Activated T-cell treated with anti-CD3 and anti-CD28 coated beads, Interleukin-2, amount 50 U/mL, for 4 hours (primary cell): ENCODE results near the gene HFM1. TPM values are rescaled to one million over a fixed set of nuclear protein-coding genes. Genes with fewer than 3 reads are reported as not detected.
A peak's percentile ranks its signal among the peaks of the same experiment; 100 is the strongest.
"Not testable (repeated sequence)": the region's sequence is repeated elsewhere in the genome, so short reads cannot be mapped to it uniquely, and the experiment has no call there.

Source experiments
- ATAC-seq, 2 donors: fragments of 200-7000 bp; cut with Tn5 transposase; one replicate each; pipeline ENCODE4 v1.10.0; 2021
- DNase-seq: peaks from one replicate; pipeline ENCODE4 v3.0.0-alpha.2; 2020
- H3K27me3 Mint-ChIP-seq: one replicate; pipeline ENCODE4 v1.8.0; 2021; ENCODE audit warnings: low read depth, mixed read lengths
- H3K36me3 Mint-ChIP-seq: one replicate; pipeline ENCODE4 v1.8.0; 2022; ENCODE audit warnings: mixed read lengths; ENCODE audit not compliant: insufficient read depth
- H3K4me1 Mint-ChIP-seq: one replicate; pipeline ENCODE4 v1.8.0; 2021; ENCODE audit warnings: low read depth, mixed read lengths
- H3K4me3 Mint-ChIP-seq: one replicate; pipeline ENCODE4 v1.8.0; 2021; ENCODE audit warnings: mild to moderate bottlenecking, moderate library complexity, mixed read lengths
- H3K9me3 Mint-ChIP-seq: one replicate; pipeline ENCODE4 v1.8.0; 2021; ENCODE audit warnings: mixed read lengths
- total RNA-seq, 3 donors: library from RNA; stranded (reverse); gene quantifications; one replicate each; pipeline ENCODE4 v1.2.1, GENCODE V29; 2021

Gene HFM1
- total RNA-seq = under 1 TPM in 2 of 3 donors, not detected in 1; 0.10 to 0.11 TPM

GRCh38 chr1:91404151-91405012 lies at the start of gene HFM1:
Gene HFM1, minus strand, starts transcription at chr1:91404837. Its CDS starts 3,755 bp downstream, at chr1:91401082.
- H3K9me3 Mint-ChIP-seq = no peaks in the 10 kb centered on the region
- DNase-seq (peak; percentile 34), ATAC-seq (peak; percentile 99)
- H3K36me3 Mint-ChIP-seq = no peaks in the 10 kb centered on the region
- H3K4me3 Mint-ChIP-seq = peak within 1 kb of the TSS; percentile 64
- H3K27me3 Mint-ChIP-seq = peaks cover 54% of the 10 kb centered on the region
- peaks cover 4% of the 10 kb centered on the region for H3K4me1 Mint-ChIP-seq

DNA sequence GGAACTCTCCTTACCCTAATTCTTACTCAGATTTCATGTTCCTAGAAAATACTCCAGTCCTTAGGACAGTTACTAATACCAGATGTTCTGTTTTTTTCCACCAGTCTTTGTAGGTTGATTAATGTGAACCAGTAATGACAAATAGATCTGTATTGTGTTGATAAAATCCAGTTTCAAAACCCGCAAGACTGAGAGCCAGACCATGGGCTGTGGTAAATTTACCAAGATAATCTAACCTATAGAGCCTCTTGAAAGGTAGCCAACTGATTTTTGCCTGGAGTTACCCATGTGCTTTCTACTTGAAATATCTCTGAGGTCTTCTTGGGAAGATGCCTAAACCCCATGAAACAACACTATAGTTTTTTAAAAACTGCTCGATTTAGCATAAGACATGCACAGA lies 49.5 kb upstream of the HFM1 start:
- H3K9me3 Mint-ChIP-seq = no peaks in the 10 kb centered on the region
- no peak for DNase-seq
- H3K4me3 Mint-ChIP-seq = no peak overlapping the region
- no peaks in the 10 kb centered on the region for H3K27me3 Mint-ChIP-seq
- H3K36me3 Mint-ChIP-seq = no peaks in the 10 kb centered on the region
- H3K4me1 Mint-ChIP-seq = no peaks in the 10 kb centered on the region
- no peak for ATAC-seq

GRCh38 chr1:91450260-91450659 lies 45.6 kb upstream of the HFM1 start:
- Mint-ChIP-seq H3K27me3 (no peaks in the 10 kb centered on the region), H3K4me3 (no peak overlapping the region), H3K36me3 (no peaks in the 10 kb centered on the region), H3K4me1 (no peaks in the 10 kb centered on the region), H3K9me3 (no peaks in the 10 kb centered on the region)
- DNase-seq (no peak), ATAC-seq (no peak)

GRCh38 chr1:91447782-91448181 lies 43.1 kb upstream of the HFM1 start:
- not testable (repeated sequence) for ATAC-seq, H3K36me3 Mint-ChIP-seq, H3K4me1 Mint-ChIP-seq, DNase-seq, H3K9me3 Mint-ChIP-seq, H3K27me3 Mint-ChIP-seq, H3K4me3 Mint-ChIP-seq

- DNase-seq, H3K9me3 Mint-ChIP-seq, H3K4me1 Mint-ChIP-seq, H3K36me3 Mint-ChIP-seq, ATAC-seq, H3K4me3 Mint-ChIP-seq: not testable (repeated sequence)
- peaks cover 21% of the 10 kb centered on the region for H3K27me3 Mint-ChIP-seq
Observed at GRCh38 chr1:91441980-91442379, 37.3 kb upstream of the HFM1 start.

DNA sequence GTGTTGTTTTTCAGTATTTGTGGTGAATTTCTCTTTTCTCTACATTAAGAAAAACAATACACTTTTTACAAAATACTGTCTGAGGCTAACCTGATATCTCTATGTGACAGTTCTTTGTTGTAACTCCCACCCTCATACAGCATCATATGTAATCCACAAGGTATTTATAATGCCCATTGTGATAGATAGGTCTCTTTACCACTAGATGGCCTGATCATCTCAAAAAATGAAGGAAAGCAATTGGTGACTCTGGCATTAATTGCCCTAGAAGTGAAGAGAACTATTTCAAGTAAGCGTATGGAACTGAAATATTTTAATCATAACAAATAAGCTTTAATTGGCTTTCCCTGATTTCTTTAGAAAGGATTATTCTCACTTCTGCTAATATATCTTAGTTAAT lies 36.2 kb upstream of the HFM1 start:
- DNase-seq (no peak), ATAC-seq (no peak)
- H3K4me3 Mint-ChIP-seq = no peak overlapping the region
- H3K36me3 Mint-ChIP-seq = no peaks in the 10 kb centered on the region
- H3K27me3 Mint-ChIP-seq = peaks cover 21% of the 10 kb centered on the region
- H3K4me1 Mint-ChIP-seq = no peaks in the 10 kb centered on the region
- peaks cover 8% of the 10 kb centered on the region for H3K9me3 Mint-ChIP-seq

- no peaks in the 10 kb centered on the region for H3K4me1 Mint-ChIP-seq
- no peak for DNase-seq
- ATAC-seq = no peak
- peaks cover 20% of the 10 kb centered on the region for H3K27me3 Mint-ChIP-seq
- peaks cover 8% of the 10 kb centered on the region for H3K9me3 Mint-ChIP-seq
- H3K36me3 Mint-ChIP-seq = no peaks in the 10 kb centered on the region
- no peak overlapping the region for H3K4me3 Mint-ChIP-seq
Observed at GRCh38 chr1:91439016-91439415, 34.4 kb upstream of the HFM1 start.

DNA sequence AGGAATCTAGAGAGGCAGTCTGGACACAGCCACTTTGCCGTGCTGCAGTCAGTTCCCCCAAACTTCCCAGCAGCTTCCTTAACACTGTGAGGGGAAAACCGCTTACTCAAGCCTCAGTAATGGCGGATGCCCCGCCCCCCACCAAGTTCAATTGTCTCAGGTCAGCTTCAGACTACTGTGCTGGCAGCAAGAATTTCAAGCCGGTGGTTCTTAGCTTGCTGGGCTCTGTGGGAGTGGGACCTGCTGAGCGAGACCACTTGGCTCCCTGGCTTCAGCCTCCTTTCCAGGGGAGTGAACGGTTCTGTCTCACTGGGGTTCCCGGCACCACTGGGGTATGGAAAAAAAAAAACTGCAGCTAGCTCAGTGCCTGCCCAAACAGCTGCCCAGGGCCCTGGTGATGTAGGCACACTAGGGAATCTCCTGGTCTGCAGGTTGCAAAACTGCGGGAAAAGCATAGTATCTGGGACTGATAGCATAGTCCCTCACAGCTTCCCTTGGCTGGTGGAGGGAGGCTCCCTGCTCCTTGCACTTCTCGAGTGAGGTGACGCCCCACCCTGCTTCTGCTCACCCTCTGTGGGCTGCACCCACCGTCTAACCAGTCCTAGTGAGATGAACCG lies 23.7 kb upstream of the HFM1 start:
- DNase-seq = no peak
- no peak overlapping the region for H3K4me3 Mint-ChIP-seq
- ATAC-seq = no peak
- no peaks in the 10 kb centered on the region for H3K36me3 Mint-ChIP-seq
- no peaks in the 10 kb centered on the region for H3K4me1 Mint-ChIP-seq
- peaks cover 30% of the 10 kb centered on the region for H3K27me3 Mint-ChIP-seq
- no peaks in the 10 kb centered on the region for H3K9me3 Mint-ChIP-seq

DNA sequence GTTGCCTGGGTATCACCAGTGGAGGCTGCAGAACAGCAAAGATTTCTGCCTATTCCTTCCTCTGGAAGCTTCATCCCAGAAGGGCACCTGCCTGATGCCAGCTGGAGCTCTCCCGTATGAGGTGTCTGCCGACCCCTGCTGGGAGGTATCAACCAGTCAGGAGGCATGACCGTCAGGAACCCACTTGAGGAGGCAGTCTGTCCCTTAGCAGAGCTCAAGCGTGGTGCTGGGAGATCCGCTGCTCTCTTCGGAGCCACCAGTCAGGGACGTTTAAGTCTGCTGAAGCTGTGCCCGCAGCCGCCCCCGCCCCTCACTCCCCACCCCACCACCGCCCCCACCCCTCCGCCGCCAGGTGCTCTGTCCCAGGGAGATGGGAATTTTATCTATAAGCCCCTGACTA lies 23.1 kb upstream of the HFM1 start:
- H3K4me1 Mint-ChIP-seq = no peaks in the 10 kb centered on the region

GRCh38 chr1:91422523-91422922 lies 17.9 kb upstream of the HFM1 start:
- not testable (repeated sequence) for H3K4me1 Mint-ChIP-seq, H3K36me3 Mint-ChIP-seq, H3K4me3 Mint-ChIP-seq, H3K9me3 Mint-ChIP-seq, ATAC-seq, DNase-seq
- H3K27me3 Mint-ChIP-seq = peaks cover 22% of the 10 kb centered on the region

More for the DNA sequence above, 23.1 kb upstream of the HFM1 start:
- H3K36me3 Mint-ChIP-seq = no peaks in the 10 kb centered on the region
- H3K9me3 Mint-ChIP-seq = no peaks in the 10 kb centered on the region
- ATAC-seq (no peak), DNase-seq (no peak)
- H3K4me3 Mint-ChIP-seq = no peak overlapping the region
- peaks cover 33% of the 10 kb centered on the region for H3K27me3 Mint-ChIP-seq

GRCh38 chr1:91412371-91412770 lies 7.7 kb upstream of the HFM1 start:
- H3K9me3 Mint-ChIP-seq = no peaks in the 10 kb centered on the region
- no peak for ATAC-seq
- H3K36me3 Mint-ChIP-seq = no peaks in the 10 kb centered on the region
- no peaks in the 10 kb centered on the region for H3K4me1 Mint-ChIP-seq
- no peak for DNase-seq
- H3K4me3 Mint-ChIP-seq = no peak overlapping the region
- peaks cover 18% of the 10 kb centered on the region for H3K27me3 Mint-ChIP-seq

DNA sequence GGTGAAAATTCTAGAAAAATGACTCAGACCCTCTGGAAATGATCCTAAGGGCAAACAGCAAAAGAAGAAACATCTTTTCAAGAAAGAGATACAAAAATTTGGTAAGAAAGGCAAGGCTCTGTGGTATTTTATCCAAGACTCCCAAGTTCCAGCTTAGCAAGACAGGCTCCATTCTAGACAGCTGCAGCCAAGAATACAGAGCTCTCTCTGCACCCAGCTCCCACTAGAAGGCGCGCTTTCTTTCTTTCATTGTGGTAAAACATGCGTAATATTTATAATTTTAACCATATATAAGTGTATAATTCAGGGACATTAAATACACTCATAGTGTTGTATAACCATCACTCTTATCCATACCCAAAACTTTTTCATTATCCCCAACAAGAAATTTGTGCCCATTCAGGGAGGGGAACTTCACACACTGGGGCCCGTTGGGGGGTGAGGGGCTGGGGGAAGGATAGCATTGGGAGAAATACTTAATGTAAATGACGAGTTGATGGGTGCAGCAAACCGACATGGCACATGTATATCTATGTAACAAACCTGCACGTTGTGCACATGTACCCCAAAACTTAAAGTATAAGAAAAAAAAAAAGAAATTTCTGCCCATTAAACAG lies 2.2 kb upstream of the HFM1 start:
- H3K4me3 Mint-ChIP-seq = no peak overlapping the region
- H3K36me3 Mint-ChIP-seq = no peaks in the 10 kb centered on the region
- DNase-seq (no peak), ATAC-seq (no peak)
- no peaks in the 10 kb centered on the region for H3K9me3 Mint-ChIP-seq
- peaks cover 51% of the 10 kb centered on the region for H3K27me3 Mint-ChIP-seq
- peaks cover 4% of the 10 kb centered on the region for H3K4me1 Mint-ChIP-seq

- H3K27me3 Mint-ChIP-seq = peaks cover 45% of the 10 kb centered on the region
- peaks cover 4% of the 10 kb centered on the region for H3K4me1 Mint-ChIP-seq
- no peaks in the 10 kb centered on the region for H3K36me3 Mint-ChIP-seq
- DNase-seq = no peak
- no peaks in the 10 kb centered on the region for H3K9me3 Mint-ChIP-seq
- ATAC-seq = no peak
- H3K4me3 Mint-ChIP-seq = no peak overlapping the region
Observed at GRCh38 chr1:91402023-91402422, 2.6 kb downstream of the HFM1 start.

DNA sequence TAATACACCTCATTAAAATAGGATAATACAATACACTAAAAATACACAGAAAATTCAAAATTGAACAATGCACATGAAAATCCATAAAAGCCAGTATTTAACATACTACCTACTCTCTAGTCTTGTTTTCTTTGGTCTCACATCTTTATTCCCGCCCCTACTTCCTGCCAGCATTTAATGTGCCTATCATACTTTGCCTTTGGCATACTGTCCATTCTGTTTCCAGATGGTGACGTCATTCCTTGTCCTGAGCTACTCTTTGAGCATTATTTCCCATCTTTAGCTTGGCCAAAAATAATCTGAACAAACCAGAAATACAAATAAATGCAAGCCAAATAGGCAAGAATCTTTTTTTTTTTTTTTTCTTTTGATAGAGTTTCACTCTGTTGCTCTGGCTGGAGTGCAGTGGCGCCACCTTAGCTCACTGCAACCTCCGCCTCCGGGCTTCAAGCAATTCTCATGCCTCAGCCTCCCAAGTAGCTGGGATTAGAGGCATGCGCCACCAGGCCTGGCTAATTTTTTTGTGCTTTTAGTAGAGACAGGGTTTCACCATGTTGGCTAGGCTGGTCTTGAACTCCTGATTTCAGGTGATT lies 4.4 kb downstream of the HFM1 start:
- Mint-ChIP-seq H3K27me3 (peaks cover 30% of the 10 kb centered on the region), H3K36me3 (no peaks in the 10 kb centered on the region), H3K4me3 (no peak overlapping the region), H3K4me1 (peaks cover 4% of the 10 kb centered on the region), H3K9me3 (no peaks in the 10 kb centered on the region)
- DNase-seq (no peak), ATAC-seq (no peak)
